Stimulated activated CD8-positive, alpha-beta memory T cell treated with anti-CD3 and anti-CD28 coated beads, Interleukin-4, amount 100 ng/mL, for 4 hours (primary cell): ENCODE data around the gene CADM1.

Experiments
- DNase-seq, 2 donors: peaks; one replicate each; pipeline ENCODE4 v3.0.0-alpha.2; 2020; ENCODE audit warnings: low read depth in 2 of 2, low spot score in 1 of 2

Gene CADM1

DNA sequence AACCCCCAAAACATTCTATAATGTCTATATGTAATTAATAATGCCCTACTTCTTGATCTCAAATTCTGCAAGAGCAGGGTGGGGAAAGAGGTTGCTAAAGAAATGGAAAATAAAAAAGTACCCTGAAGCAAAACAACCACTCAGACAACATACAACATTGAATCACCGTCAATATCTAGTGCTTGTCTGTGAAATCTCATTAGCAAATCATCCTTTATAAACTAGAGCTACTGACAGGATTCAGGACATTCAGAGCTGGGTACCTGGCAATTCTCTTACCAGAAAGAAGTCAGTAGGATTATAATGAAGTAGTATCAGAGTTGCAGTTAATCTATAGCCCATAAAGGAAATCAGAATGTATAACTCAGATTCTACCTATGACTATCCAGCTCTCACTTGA is 143.2 kb downstream of the CADM1 start:
- no peak for DNase-seq

DNA sequence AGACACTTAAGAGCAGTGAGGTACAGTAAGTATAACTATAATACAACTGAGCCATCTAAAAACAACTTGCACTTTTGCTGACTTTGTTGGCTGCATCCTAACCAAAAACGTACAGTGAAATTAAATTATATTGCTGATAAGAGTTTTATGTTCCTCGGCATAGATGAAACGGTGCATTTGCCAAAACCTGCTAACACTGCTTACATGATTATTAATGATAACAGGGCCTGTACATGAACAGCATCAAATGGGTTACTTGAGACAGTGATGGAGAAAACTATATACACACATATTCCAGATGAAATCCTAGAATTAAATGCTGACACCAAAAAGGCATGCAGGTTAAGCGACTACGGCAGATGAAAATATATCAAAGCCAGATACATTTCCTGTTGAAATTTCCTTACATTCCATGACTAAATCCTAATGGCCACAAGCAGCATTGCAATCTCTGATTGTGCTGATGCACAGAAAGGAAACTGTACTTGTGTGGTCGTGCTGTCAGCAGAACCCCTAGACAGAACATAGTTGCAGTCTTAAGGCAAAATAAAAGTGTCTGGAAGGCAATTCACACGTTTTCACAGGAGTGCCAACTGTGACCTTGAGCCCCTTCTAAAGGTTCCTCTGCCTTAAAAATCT is 143.9 kb downstream of the CADM1 start:
- DNase-seq: no peak

DNA sequence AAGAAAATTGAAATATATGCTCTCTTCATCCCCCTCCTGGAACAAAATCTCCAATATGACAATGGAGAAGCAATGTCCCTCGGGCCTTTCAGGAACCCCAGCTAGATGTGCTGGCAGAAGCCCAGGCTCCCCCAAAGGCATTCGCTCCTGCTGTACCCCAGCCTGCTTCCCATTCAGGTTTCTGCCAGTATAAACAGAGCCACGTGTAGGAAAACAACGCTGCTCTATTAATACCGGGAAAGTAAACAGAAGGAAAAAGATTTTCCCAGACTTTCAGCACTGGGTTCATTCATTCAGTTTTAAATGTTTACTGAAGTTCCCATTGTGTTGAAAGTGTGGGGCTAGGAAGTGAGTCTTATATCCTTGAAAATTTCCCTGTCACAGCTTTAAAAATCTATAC is 147.1 kb downstream of the CADM1 start:
- no peak for DNase-seq

DNA sequence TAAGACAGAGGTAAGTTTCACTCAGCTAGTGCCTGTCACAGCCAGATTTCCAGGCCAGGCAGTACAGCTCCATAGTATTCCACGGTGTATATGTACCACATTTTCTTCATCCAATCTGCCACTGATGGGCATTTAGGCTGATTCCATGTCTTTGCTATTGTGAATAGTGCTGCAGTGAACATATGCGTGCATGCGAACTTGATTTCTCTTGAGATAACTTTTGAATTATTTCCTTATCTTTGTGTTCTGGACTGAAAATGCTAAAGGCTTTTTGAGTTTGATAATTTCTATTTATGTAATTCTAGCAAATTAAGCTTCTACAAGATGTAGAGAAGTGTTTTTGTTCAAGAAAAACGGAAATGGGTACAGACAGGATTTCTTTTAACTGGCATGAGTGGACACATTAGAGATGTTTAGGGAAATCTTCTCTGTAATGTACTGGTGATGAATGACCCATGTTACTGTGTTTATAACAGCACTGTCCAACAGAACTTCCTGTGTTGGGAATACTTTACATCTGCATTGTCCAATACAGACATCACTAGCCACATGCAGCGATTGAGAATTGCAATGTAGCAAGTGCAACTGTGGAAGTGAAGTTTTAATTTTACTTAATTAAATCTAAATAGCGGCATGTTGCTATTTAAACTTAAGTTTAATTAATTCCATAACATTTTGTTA is 151.3 kb downstream of the CADM1 start:
- no peak for DNase-seq

DNA sequence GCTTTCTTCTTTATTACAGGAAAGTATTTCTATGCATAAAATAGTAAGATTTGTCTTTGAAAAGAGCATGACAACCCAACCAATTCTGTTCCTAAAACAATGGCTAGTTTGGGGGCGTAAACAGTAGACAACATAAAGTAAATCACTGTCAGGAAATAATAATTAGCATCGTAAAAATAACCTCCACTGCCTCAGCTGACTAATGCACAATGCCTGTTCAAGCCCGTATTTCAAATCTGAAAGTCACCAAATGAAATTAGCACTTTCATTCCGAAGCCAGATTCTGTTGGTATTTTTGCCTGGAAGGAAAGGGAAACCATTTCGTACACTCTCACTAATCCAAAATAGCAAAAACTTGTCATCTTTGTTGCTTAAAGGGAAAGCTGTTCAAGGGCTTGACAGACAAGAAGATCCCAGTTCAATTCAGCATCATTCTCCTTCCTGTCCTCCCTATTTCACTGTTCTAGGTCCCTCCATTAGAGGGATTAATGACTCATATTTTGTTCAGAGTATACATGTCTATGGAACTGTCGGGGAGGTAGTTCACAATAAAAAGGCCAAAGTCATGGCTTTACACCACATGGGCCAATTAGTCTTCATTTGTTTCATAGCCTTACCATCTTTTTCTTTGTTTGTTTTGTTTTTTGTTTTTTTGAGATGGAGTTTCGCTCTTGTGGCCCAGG is 154.7 kb downstream of the CADM1 start:
- no peak for DNase-seq

DNA sequence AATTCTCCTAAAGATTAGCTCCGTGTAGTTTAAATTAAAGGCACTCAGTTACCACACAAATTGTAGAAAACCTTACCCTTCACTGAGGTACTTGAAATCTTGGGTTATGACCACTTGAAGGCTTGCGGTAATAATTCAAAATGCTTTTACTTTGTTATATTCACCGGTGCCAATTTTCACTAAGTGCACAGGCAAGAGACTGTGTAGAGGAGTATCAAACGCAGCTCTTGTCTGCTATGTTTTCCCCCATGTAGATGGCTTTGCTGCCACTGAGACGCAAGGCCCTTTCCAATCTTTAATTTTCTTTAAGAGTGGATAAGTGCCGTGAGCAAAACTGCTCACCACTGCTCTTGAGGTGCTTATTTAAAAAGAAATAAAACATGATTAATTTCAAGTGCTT is 155.8 kb downstream of the CADM1 start:
- no peak for DNase-seq

DNA sequence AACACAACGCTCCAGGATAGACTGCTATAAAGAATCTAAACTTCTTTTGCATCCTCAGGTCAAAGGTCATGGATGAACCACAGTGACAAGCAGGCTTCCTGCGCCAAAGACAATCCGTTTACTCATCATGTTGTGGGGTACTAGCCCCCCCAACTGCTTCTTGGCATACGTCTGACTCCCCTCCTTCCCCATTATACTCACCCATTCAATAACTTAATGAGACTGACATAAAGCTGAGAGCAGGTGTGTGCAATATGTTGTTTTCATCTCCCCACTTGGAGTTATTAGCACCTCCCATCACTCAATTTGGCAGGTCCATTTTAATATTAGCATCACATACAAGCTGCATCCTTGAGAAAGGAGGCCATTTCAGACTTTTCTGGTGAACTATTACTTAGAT is 157.1 kb downstream of the CADM1 start:
- no peak for DNase-seq

DNA sequence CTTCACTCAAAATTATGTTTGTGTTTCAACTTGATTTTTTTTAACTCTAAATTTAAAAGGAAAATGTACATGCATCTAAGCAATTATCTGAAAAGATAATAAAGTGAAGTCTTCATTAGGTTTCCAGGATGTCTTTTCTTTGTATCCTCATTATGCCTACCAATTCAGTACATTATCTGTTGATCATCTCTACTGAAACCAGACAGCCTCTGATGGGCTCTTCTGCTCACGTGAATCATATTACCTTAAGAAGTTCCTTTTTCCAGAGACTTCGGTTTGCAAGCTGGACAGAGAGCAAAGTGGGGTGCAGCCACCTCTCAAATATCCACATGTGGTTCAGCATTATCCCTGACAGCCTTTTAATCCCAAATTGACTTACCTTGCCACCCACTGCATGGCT is 158.4 kb downstream of the CADM1 start:
- DNase-seq: no peak

DNA sequence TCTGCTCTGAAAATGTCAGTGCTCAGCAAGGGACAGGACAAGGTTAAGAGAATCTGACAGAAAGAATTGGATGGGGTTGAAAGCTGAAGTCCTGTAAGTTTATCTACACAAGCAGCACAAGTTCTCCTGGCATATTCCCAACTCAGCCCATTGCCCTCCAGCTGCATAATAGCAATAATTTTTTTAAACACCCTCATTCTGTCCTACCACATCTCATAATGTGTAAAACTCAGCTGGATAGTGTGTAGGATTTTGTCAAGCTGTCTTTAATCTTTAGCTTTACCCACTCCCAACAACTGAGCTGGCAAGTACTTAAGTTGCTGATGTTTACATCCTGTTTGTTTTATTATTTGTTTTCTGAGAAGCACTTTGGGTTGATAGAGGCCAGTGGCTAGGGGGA is 158.9 kb downstream of the CADM1 start:
- no peak for DNase-seq

DNA sequence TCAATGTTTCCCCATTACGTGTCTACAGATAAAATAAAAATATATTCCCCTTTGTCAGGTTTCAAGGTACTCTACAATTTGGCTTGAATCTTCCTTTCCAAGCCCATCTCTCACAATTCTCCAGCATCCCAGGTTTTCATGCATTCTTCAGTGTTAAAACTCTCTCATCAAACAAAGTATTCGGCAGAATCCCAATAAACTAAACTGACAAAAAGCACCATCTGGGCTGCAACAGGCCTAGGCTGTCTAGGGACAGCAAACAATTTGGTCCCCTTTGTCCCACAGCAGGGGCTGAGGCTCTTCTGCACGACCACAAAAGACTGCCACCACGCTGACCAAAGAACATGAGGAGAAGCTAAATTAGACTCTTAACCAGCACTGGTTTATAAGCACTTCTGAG is 159.4 kb downstream of the CADM1 start:
- no peak for DNase-seq

DNA sequence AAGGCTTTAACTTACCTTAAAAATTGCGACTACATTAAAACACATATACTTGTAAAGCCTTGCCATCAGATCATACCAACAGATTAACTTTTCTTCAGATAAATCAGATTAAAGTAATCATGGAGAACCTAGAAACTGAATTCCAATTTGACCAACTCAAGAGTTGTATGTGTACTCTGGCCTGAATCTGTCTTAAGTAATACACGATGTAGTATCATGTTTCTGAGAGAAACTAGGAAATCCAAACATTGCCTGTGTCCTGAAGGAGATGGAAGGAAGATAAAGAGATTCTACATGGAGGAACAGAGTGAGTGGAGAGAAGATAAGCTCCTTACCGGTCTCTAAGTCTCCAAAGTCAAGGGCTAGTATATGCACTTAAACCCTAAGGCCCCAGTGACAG is 162.1 kb downstream of the CADM1 start:
- no peak for DNase-seq

DNA sequence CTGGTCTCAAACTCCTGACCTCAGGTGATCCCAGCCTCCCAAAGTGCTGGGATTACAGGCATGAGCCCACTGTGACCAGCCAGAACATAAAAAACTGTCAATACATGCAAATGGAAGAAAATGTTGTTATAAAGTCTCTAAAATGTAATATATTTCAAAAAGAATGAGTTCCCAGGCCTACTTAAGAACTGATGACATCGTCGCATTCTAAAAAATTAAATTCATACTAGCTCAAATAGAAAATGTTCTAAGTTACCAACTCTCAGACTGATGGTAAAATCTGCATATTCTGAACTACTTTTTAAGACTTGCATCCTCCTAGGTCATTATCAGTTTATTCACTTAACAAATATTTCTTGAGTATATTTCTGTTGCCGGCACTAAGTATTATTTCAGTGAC is 163.3 kb downstream of the CADM1 start:
- DNase-seq: no peak

DNA sequence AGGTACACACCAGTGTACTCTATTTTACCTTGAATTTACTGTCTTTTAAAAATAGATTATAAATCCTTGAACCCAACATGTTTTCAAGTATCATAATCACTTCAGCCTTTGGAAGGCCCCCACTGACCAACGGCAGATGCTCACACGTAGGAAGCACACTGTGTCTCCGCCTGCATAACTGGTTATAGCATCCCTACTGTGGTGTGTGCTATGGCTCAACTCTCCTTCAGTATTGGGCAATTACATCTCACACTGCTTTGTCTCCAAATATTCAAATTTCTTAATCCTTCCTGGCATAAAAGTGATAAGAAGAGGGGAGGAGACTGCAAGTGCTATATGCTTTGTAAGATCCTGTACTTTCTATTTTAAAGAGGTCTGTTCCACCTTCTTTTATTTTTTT is 165.7 kb downstream of the CADM1 start:
- no peak for DNase-seq

DNA sequence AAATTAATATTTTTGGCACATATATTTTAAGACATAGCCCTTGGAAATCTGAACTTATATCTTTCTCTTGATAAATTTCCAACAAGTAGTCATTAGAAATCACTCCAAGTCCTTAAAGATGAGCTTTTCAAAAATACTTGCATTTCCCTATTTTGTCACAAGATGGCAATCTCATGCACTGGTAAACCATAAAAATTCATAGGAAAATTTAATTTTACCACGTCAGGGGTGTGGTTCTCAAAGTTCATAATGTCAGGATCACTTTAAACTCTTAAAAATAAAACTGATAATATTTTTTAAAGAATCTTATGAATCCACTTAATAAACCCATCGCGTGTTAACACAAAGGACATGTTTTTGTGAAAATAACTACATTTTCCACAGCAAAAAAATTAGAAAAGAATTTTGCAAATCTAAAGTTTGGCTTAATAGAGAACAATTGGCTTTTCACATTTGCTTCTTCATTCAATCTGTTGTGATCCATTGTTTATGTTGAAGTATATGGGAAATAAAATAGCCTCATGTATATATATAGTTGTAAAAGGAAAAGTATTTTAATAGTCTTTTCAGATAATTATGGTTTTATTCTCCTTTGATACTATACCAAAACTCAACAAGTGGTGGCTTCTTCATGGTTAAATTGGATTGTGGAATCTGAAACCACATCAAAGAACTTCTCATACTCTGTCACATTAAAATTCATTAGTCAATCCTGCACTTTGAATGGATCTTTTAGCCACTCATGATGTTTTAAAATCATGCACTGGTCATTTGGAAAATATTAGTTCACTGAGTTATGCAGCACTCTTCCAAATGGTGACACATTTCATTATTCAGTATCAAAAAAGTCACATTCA is 169.1 kb downstream of the CADM1 start:
- no peak for DNase-seq

DNA sequence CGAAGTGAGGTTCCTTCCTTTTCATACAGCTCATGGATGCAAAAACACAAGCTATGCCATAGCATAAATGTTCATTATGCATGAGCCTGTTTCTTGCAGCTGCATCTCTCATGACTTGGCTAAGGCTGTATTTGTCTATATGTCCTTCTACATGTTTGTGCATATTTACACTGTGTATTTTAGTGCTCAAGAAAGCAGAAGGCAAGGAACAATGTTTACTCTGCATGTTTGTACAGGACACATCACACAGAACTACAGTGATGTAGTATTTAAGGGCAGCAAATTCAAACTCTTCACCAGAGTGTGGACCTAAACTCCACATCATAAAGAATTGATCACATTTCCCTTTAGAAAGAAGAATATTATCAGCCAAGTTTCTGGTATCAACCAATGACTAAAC is 170.3 kb downstream of the CADM1 start:
- no peak for DNase-seq

DNA sequence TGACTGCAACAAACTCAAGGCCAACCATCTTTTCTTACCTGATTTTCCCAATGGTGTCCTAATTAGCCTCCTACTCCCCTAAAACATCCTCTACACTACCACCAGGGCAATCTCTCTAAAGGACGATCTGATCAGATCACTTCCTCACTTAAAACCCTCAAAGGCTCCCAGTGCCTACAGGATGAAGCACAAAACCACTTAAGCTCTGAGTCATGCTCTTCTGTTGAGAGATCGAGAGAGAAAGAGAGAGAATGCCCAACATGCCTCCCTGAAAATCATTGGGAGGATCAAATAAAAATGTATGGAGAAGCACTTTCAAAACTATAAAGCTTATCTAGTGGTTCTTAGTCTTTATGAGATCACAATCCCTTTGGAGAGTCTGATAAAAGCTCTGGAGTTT is 171.1 kb downstream of the CADM1 start:
- no peak for DNase-seq

DNA sequence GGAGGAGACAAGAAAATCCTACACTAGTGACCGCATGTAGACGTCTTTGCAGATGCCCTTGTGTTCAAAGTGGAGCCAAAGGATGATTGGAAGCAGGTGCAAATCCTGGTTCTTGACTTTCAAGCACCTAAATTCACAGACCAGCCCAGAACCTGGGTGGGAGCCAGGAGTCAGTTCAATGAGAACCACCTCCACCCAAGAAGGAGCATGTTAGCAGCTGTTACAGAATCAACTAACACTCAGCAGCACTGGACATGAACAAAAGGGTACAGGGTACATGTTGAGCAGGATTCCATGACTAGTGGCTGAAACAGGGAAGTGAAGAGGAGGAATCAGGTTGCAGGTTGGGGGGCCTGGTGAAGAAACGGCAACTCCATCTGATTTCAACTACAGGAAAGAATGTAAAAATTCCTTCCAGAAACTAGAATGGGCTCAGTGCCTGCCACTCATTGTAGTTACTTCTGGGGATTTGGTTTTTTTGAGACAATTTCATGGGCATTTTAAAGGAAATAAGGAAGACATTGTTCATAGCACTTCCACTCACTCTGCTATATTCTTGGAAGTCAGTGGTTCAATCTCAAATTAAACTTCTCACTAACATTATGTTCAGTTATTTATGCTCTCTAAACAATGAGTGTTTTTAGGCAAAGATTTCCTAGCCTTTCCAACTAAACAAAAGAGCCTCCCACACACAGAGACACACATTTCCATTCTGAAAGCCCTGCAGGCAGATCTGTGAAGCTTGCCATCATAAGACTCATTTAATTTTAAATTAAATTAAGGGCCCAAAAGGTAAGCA is 173.3 kb downstream of the CADM1 start:
- no peak for DNase-seq

DNA sequence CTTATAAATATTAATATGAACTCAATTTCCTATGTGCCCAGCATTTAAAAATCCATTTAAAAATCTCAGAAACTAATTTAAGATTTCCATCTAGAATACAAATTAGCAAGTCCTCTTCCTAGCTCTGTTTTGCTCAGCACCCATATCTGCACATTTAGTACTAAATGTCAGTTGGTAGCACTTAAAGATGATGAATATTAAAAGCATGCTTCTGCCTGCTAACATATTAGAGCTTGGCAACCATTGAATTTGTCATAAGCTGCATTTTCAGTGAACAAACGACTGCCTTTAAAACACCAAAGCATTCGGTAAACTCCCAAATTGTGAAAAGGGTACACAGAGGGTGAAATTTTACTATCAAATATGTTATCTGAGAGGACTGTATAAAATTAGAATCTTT is 177.7 kb downstream of the CADM1 start:
- DNase-seq: no peak

DNA sequence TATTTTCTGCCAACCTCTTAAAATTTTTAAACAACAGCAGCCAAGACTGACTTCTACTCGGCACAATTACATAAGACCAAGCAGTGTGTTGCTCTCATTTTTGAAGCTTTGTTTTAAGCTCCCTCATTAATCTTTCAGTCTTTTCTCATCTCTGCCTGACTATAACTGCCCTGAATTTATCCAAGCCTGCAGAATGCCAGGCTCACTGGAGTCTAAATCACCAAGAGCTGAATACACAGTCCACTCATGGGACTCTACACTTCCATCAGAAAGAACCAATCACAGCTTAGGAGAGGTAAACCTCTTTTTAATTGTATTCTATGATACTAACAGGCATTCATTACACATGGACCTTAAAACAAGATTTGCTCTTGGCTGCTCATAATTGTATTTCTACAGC is 178.7 kb downstream of the CADM1 start:
- no peak for DNase-seq

DNA sequence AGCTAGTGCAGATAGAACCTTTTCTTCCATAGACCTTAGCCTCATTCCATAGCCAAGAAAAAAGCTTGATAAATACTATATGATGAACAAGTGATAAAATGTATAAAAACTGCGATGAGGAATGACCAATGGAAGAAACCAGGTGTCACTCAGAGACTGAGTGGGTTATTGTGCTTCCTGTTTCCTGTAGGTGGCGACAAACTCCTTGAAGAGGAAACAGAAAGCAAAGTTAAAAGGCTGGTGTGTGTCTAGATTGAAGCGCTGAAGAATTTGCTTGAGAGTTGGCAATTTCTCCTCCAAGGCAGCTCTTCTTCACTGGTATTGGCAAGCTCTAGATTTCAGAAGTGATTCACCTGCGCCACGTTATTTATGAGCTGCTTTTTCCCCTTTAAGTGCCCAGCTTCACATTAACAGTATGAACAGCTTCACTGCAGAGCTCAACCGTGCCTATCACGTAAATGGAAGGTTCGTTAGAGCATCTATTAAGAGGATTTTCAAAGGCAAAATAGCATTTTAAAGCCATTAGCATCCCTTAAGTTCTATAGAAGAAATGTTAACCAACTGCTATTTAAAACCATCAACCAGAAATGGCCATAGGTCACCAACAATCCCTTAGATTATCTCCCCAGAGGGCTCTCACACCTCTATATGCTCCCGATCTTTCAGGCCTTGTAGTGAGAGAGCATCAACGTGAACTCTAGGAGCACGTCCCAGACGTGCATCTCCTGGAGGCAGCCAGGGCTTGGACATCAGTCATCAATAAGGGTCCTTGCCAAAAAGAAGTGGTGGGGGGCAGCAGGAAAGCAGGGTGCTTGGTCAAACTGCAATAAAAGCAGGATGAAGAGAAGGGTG is 179.4 kb downstream of the CADM1 start:
- no peak for DNase-seq
